Left lung (tissue), 10 donors: Measurements from ENCODE around the gene SAPCD2. TPM values are rescaled to one million over a fixed set of nuclear protein-coding genes. Genes with fewer than 3 reads are reported as not detected.
A peak's percentile ranks its signal among the peaks of the same experiment; 100 is the strongest.

Experiments
- ATAC-seq: fragments of 200-7000 bp; cut with Tn5 transposase; one replicate; pipeline ENCODE4 v1.9.1; 2020; ENCODE audit warnings: moderate library complexity
- DNase-seq, 4 donors: peaks; one replicate each; pipeline ENCODE4 v3.0.0-alpha.2; 2013 to 2020
- H3K27ac ChIP-seq, 2 donors: fragments of 200-600 bp; sonication (generic) in 1 of 2; one replicate each; pipeline versions ENCODE4 v1.5.0 to v1.8.0; 2020 to 2021
- H3K27me3 ChIP-seq, 2 donors: fragments of 200-600 bp; sonication (generic) in 1 of 2; one replicate each; pipeline versions ENCODE4 v1.5.0 to v1.8.0; 2020 to 2021
- H3K36me3 ChIP-seq, 2 donors: fragments of 200-600 bp; sonication (generic) in 1 of 2; one replicate each; pipeline versions ENCODE4 v1.5.0 to v1.8.0; 2020 to 2021
- H3K4me1 ChIP-seq, 2 donors: fragments of 200-600 bp; one replicate each; pipeline ENCODE4 v1.8.0; 2021
- H3K4me3 ChIP-seq, 2 donors: fragments of 200-600 bp; sonication (generic) in 1 of 2; one replicate each; pipeline versions ENCODE4 v1.5.0 to v1.8.0; 2020 to 2021; ENCODE audit warnings: mild to moderate bottlenecking in 1 of 2
- H3K9me3 ChIP-seq, 2 donors: fragments of 200-600 bp; sonication (generic) in 1 of 2; one replicate each; pipeline versions ENCODE4 v1.5.0 to v1.8.0; 2020 to 2021
- intact Hi-C, 2 donors: fragments of 100-400 bp; cut with DNase I; formaldehyde crosslinking; loops; one replicate each; pipeline versions ENCODE4 v1.11.2 to v1.14.2; 2022
- polyA plus RNA-seq, 6 donors: library from polyadenylated mRNA; unstranded; fragments of 120-200 nt; gene quantifications; one replicate each; pipeline ENCODE4 v1.2.1, GENCODE V29; 2013; ENCODE audit not compliant: insufficient read length in 6 of 6
- total RNA-seq, 2 donors: library from RNA; stranded (reverse); fragmentation: NEBNext Ultra II Directional; extraction: Animal tissue kit (Norgen Biotek cat#: 25700); gene quantifications; one replicate each; pipeline ENCODE4 v1.2.1, GENCODE V29; 2021
- TF ChIP-seq, protein P1 (sequence below), 2 donors: fragments of 200-600 bp; sonication (generic) in 1 of 2; IDR thresholded peaks; one replicate each; pipeline versions ENCODE4 v1.5.0 to v1.8.0; 2021; ENCODE audit warnings: antibody characterized with exemption in 2 of 2
- donor health status: DM: no; HTN: yes; CAD: no.
- donor health status: DM: no; HTN: no; CAD: no.

SAPCD2 gene
- total and polyA plus RNA-seq, 8 donors: 2.7 to 15.1 (median 9.1) TPM

- Histone ChIP-seq H3K27me3 (no peaks in the 10 kb centered on the region), H3K27ac (no peak overlapping the region), H3K4me3 (no peak overlapping the region), H3K4me1 (no peaks in the 10 kb centered on the region), H3K9me3 (no peaks in the 10 kb centered on the region), H3K36me3 (peaks cover 0 to 88% of the 10 kb centered on the region in 2 donors)
- ATAC-seq (no peak), DNase-seq (peak in 1 of 4 donors; percentile 74)
- intact Hi-C loops: no loop called here
- TF ChIP-seq, protein P1, sequence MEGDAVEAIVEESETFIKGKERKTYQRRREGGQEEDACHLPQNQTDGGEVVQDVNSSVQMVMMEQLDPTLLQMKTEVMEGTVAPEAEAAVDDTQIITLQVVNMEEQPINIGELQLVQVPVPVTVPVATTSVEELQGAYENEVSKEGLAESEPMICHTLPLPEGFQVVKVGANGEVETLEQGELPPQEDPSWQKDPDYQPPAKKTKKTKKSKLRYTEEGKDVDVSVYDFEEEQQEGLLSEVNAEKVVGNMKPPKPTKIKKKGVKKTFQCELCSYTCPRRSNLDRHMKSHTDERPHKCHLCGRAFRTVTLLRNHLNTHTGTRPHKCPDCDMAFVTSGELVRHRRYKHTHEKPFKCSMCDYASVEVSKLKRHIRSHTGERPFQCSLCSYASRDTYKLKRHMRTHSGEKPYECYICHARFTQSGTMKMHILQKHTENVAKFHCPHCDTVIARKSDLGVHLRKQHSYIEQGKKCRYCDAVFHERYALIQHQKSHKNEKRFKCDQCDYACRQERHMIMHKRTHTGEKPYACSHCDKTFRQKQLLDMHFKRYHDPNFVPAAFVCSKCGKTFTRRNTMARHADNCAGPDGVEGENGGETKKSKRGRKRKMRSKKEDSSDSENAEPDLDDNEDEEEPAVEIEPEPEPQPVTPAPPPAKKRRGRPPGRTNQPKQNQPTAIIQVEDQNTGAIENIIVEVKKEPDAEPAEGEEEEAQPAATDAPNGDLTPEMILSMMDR (IDR thresholded peaks at IDR 0.05): no peak
Measured at GRCh38 chr9:137097761-137098462, 27.6 kb upstream of the SAPCD2 start.

- H3K36me3 ChIP-seq: peaks cover 0 to 88% of the 10 kb centered on the region in 2 donors
Measured at GRCh38 chr9:137096785-137097546, 26.6 kb upstream of the SAPCD2 start.

DNA sequence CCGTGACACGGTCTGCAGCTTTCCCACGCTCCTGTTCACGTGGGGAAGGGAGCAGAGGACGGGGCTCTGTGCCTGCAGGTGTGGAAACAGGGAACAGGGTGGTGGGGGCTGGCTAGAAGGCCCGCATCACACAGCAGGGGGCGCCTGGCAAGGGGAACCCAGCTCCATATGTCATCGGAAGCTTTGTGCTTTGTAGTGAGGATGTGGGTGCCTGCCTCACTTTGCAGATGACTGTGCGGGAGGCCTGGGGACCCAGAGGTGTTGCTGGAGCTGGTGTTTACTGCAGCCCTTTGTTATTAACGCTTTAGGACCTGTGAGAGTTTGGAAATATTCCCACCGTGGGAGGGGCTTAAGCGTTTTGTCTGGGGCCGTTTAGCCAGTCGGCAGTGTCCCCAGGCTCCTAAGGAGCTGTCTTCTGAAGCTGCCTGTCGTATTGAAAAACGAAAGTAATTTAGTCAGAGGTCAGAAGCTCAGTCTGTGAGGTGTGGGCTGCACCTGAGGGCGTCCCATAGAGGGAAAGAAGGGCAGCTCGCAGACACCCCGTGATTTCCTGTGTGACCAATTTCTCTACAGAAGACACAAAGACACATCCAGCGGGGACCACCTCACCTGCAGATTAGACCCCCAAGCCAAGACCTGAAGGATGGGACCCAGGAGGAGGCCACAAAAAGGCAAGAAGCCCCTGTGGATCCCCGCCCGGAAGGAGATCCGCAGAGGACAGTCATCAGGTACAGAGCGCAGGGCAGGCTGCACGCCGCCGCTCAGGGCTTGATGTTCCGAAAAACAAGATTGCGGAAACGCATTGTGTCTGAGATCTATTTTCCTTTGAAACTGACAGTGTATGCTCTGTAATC, 25.5 kb upstream of the SAPCD2 start:
- intact Hi-C loops: no loop called here
- DNase-seq (no peak), ATAC-seq (peak; percentile 37)
- Histone ChIP-seq H3K27ac (no peak overlapping the region), H3K4me1 (no peaks in the 10 kb centered on the region), H3K9me3 (no peaks in the 10 kb centered on the region), H3K4me3 (no peak overlapping the region), H3K36me3 (peaks cover 0 to 87% of the 10 kb centered on the region in 2 donors), H3K27me3 (no peaks in the 10 kb centered on the region)
- TF ChIP-seq, protein P1 (IDR thresholded peaks at IDR 0.05): no peak

More at GRCh38 chr9:137096785-137097546, 26.6 kb upstream of the SAPCD2 start:
- H3K27me3 ChIP-seq: no peaks in the 10 kb centered on the region
- H3K4me1 ChIP-seq: no peaks in the 10 kb centered on the region
- no peaks in the 10 kb centered on the region for H3K9me3 ChIP-seq
- ATAC-seq (no peak), DNase-seq (no peak)
- TF ChIP-seq, protein P1 (IDR thresholded peaks at IDR 0.05): no peak
- no peak overlapping the region for H3K4me3 ChIP-seq
- intact Hi-C loops: no loop called here
- no peak overlapping the region for H3K27ac ChIP-seq

DNA sequence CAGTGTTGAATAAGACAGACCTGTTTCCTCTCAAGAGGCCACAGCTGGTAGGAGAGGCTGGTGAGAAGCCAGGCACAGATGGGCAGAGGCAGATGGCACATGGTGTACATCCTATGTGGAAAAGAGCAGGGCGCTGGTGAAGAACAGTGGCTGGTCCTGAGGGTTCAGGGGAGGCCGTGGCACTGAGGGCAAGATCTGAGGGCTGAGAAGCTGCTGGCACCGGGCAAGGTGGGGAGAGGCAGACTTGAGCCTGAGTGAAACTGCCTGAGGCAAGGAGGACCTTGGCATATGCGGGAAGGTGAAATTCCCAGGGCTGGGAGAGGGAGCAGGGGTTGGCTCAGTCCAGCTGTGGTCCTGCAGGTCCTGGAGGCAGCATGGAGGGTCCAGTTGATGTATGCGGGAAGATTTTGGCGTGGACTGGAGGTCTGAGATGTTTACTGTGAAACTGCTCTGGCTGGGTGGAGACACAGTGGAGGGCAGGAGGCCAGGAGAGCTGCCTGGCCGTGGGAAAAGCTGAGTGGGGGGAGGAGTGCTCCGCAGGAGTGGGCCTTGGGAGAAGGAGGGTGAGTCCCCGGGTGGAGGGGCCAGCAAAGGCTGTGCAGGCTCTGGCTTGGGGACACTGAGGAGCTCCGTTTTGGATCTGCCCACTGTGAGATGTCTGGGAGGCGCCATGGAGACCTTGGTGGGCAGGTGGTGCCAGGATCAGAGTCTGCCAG, 19.0 kb upstream of the SAPCD2 start:
- ATAC-seq (no peak), DNase-seq (no peak)
- TF ChIP-seq, protein P1 (IDR thresholded peaks at IDR 0.05): no peak
- H3K27ac ChIP-seq: no peak overlapping the region
- no peak overlapping the region for H3K4me3 ChIP-seq
- no peaks in the 10 kb centered on the region for H3K9me3 ChIP-seq
- no peaks in the 10 kb centered on the region for H3K27me3 ChIP-seq
- peaks cover 17 to 31% of the 10 kb centered on the region in 2 donors for H3K4me1 ChIP-seq
- intact Hi-C loops: no loop called here
- H3K36me3 ChIP-seq: peaks cover 0 to 24% of the 10 kb centered on the region in 2 donors
